Measurements from ENCODE around the gene PACSIN1.
A peak's percentile ranks its signal among the peaks of the same experiment; 100 is the strongest.
"Not testable (repeated sequence)": the region's sequence is repeated elsewhere in the genome, so short reads cannot be mapped to it uniquely, and the experiment has no call there.

The PACSIN1 gene

DNA sequence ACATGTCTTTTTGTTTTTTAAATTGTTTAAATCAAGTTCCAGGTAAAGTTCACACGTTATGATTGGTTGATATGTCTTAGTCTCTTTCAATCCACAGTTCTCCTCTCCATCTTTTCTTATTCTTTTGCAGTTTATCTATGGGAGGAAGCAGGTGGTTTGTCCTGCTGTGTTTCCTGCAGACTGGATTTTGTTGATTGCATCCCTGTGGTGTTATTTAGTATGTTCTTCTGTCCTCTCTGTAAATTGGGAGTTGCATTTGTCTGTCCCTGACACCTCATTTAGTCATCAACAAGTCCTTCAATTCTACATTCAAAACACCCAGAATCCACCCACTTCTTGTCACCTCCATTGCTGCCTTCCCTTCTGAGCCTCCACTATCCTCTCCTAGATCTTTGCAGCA, 8.1 kb downstream of the PACSIN1 start:
- H3K4me1 ChIP-seq (ENCODE audit: control insufficient read depth, insufficient read depth, low read length, poor library complexity, severe bottlenecking) = peaks cover 6% of the 10 kb centered on the region
- H3K27ac ChIP-seq (ENCODE audit: low read depth, low read length, severe bottlenecking) = no peak overlapping the region
- no peaks in the 10 kb centered on the region for H3K36me3 ChIP-seq (ENCODE audit: control insufficient read depth, insufficient read depth, low read length)
- WGBS, 2 experiments (ENCODE audit: insufficient coverage in 2 of 2) = no CpG with 5 or more reads among the region's 1 CpG
- no peaks in the 10 kb centered on the region for H3K9me3 ChIP-seq (ENCODE audit: control insufficient read depth, low read length)
- H3K4me3 ChIP-seq (ENCODE audit: extremely low read depth, insufficient read depth, low read length, poor library complexity, severe bottlenecking) = no peak overlapping the region

- 94 to 100% methylated on average over 1 to 2 of the region's 2 CpGs for WGBS, 2 experiments (ENCODE audit: insufficient coverage in 2 of 2)
- H3K27ac ChIP-seq (ENCODE audit: low read depth, low read length, severe bottlenecking) = no peak overlapping the region
- H3K4me1 ChIP-seq (ENCODE audit: control insufficient read depth, insufficient read depth, low read length, poor library complexity, severe bottlenecking) = peaks cover 6% of the 10 kb centered on the region
Measured at GRCh38 chr6:34474754-34475153, 8.9 kb downstream of the PACSIN1 start.

GRCh38 chr6:34475238-34475682, 9.4 kb downstream of the PACSIN1 start:
- 85% methylated on average over 4 to 5 of the region's 5 CpGs for WGBS, 2 experiments (ENCODE audit: insufficient coverage in 2 of 2)
- Histone ChIP-seq H3K36me3 (ENCODE audit: control insufficient read depth, insufficient read depth, low read length) (no peaks in the 10 kb centered on the region), H3K9me3 (ENCODE audit: control insufficient read depth, low read length) (no peaks in the 10 kb centered on the region), H3K4me1 (ENCODE audit: control insufficient read depth, insufficient read depth, low read length, poor library complexity, severe bottlenecking) (peaks cover 6% of the 10 kb centered on the region), H3K4me3 (ENCODE audit: extremely low read depth, insufficient read depth, low read length, poor library complexity, severe bottlenecking) (no peak overlapping the region), H3K27ac (ENCODE audit: low read depth, low read length, severe bottlenecking) (peak overlapping the region; percentile 3)

More at GRCh38 chr6:34474754-34475153, 8.9 kb downstream of the PACSIN1 start:
- H3K4me3 ChIP-seq (ENCODE audit: extremely low read depth, insufficient read depth, low read length, poor library complexity, severe bottlenecking) = no peak overlapping the region
- H3K36me3 ChIP-seq (ENCODE audit: control insufficient read depth, insufficient read depth, low read length) = no peaks in the 10 kb centered on the region
- no peaks in the 10 kb centered on the region for H3K9me3 ChIP-seq (ENCODE audit: control insufficient read depth, low read length)

GRCh38 chr6:34475767-34476328, 10.0 kb downstream of the PACSIN1 start:
- 52 to 100% methylated on average over 1 to 3 of the region's 7 CpGs for WGBS, 2 experiments (ENCODE audit: insufficient coverage in 2 of 2)
- Histone ChIP-seq H3K36me3 (ENCODE audit: control insufficient read depth, insufficient read depth, low read length) (no peaks in the 10 kb centered on the region), H3K9me3 (ENCODE audit: control insufficient read depth, low read length) (no peaks in the 10 kb centered on the region), H3K27ac (ENCODE audit: low read depth, low read length, severe bottlenecking) (peak overlapping the region; percentile 3), H3K4me3 (ENCODE audit: extremely low read depth, insufficient read depth, low read length, poor library complexity, severe bottlenecking) (no peak overlapping the region), H3K4me1 (ENCODE audit: control insufficient read depth, insufficient read depth, low read length, poor library complexity, severe bottlenecking) (peaks cover 6% of the 10 kb centered on the region)

- Histone ChIP-seq H3K4me1 (ENCODE audit: control insufficient read depth, insufficient read depth, low read length, poor library complexity, severe bottlenecking) (peaks cover 6% of the 10 kb centered on the region), H3K4me3 (ENCODE audit: extremely low read depth, insufficient read depth, low read length, poor library complexity, severe bottlenecking) (no peak overlapping the region), H3K9me3 (ENCODE audit: control insufficient read depth, low read length) (no peaks in the 10 kb centered on the region), H3K36me3 (ENCODE audit: control insufficient read depth, insufficient read depth, low read length) (no peaks in the 10 kb centered on the region), H3K27ac (ENCODE audit: low read depth, low read length, severe bottlenecking) (no peak overlapping the region)
- 73 to 85% methylated on average over 2 to 3 of the region's 5 CpGs for WGBS, 2 experiments (ENCODE audit: insufficient coverage in 2 of 2)
Measured at GRCh38 chr6:34476447-34476846, 10.6 kb downstream of the PACSIN1 start.

DNA sequence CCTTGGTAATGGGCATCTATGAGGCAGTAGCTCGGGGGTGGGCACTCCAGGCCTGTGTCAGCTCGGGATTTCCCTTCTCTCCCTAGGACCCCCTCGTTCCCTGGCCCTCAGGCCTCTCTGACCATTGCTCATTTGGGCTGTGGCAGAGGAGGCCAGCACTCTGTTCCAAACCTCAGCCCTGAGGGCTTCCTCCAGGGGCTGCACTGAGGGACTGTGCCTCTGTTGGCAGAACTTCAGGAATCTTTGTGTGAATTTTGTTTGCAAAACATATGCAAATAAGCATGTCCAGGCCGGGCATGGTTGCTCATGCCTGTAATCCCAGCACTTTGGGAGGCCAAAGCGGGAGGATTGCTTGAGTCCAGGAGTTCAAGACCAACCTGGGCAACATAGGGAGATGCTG, 11.0 kb downstream of the PACSIN1 start:
- Histone ChIP-seq H3K4me3 (ENCODE audit: extremely low read depth, insufficient read depth, low read length, poor library complexity, severe bottlenecking) (no peak overlapping the region), H3K27ac (ENCODE audit: low read depth, low read length, severe bottlenecking) (no peak overlapping the region), H3K9me3 (ENCODE audit: control insufficient read depth, low read length) (no peaks in the 10 kb centered on the region), H3K4me1 (ENCODE audit: control insufficient read depth, insufficient read depth, low read length, poor library complexity, severe bottlenecking) (peaks cover 6% of the 10 kb centered on the region), H3K36me3 (ENCODE audit: control insufficient read depth, insufficient read depth, low read length) (no peaks in the 10 kb centered on the region)
- 66 to 80% methylated on average over 3 to 5 of the region's 5 CpGs for WGBS, 2 experiments (ENCODE audit: insufficient coverage in 2 of 2)

DNA sequence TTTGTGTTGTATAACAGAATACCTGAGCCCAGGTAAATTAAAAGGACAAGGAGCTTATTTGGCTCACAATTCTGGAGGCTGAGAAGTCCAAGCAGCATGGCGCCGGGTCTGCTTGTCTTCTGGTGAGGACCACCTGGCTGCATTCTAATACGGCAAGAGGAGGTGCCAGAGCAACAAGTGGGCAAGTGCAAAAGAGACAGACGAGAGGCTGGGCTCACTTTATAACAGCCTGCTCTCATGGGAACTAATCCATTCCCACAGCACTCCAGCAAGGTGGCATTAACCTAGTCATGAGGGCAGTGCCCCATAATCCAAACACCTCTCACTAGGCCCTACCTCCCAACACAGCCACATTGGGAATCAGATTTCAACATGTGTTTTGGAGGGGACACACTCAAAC, 12.9 kb downstream of the PACSIN1 start:
- H3K4me3 ChIP-seq (ENCODE audit: extremely low read depth, insufficient read depth, low read length, poor library complexity, severe bottlenecking) = no peak overlapping the region

GRCh38 chr6:34483781-34484180, 17.9 kb downstream of the PACSIN1 start:
- H3K9me3 ChIP-seq (ENCODE audit: control insufficient read depth, low read length); H3K27ac ChIP-seq (ENCODE audit: low read depth, low read length, severe bottlenecking); H3K4me1 ChIP-seq (ENCODE audit: control insufficient read depth, insufficient read depth, low read length, poor library complexity, severe bottlenecking); H3K36me3 ChIP-seq (ENCODE audit: control insufficient read depth, insufficient read depth, low read length); H3K4me3 ChIP-seq (ENCODE audit: extremely low read depth, insufficient read depth, low read length, poor library complexity, severe bottlenecking): not testable (repeated sequence)
- 91 to 92% methylated on average over 4 of the region's 5 CpGs for WGBS, 2 experiments (ENCODE audit: insufficient coverage in 2 of 2)

More for the DNA sequence above, 12.9 kb downstream of the PACSIN1 start:
- WGBS, 2 experiments (ENCODE audit: insufficient coverage in 2 of 2) = 93 to 100% methylated on average over 1 to 4 of the region's 4 CpGs
- Histone ChIP-seq H3K9me3 (ENCODE audit: control insufficient read depth, low read length) (no peaks in the 10 kb centered on the region), H3K27ac (ENCODE audit: low read depth, low read length, severe bottlenecking) (no peak overlapping the region), H3K4me1 (ENCODE audit: control insufficient read depth, insufficient read depth, low read length, poor library complexity, severe bottlenecking) (peaks cover 6% of the 10 kb centered on the region), H3K36me3 (ENCODE audit: control insufficient read depth, insufficient read depth, low read length) (no peaks in the 10 kb centered on the region)

- Histone ChIP-seq H3K4me1 (ENCODE audit: control insufficient read depth, insufficient read depth, low read length, poor library complexity, severe bottlenecking) (no peaks in the 10 kb centered on the region), H3K4me3 (ENCODE audit: extremely low read depth, insufficient read depth, low read length, poor library complexity, severe bottlenecking) (no peak overlapping the region), H3K36me3 (ENCODE audit: control insufficient read depth, insufficient read depth, low read length) (no peaks in the 10 kb centered on the region), H3K9me3 (ENCODE audit: control insufficient read depth, low read length) (no peaks in the 10 kb centered on the region), H3K27ac (ENCODE audit: low read depth, low read length, severe bottlenecking) (no peak overlapping the region)
- WGBS, 2 experiments (ENCODE audit: insufficient coverage in 2 of 2) = 83 to 100% methylated on average over 1 of the region's 1 CpG
Measured at GRCh38 chr6:34484391-34484790, 18.5 kb downstream of the PACSIN1 start.

- WGBS, 2 experiments (ENCODE audit: insufficient coverage in 2 of 2) = 54 to 69% methylated on average over 5 to 6 of the region's 7 CpGs
- no peaks in the 10 kb centered on the region for H3K36me3 ChIP-seq (ENCODE audit: control insufficient read depth, insufficient read depth, low read length)
- no peak overlapping the region for H3K4me3 ChIP-seq (ENCODE audit: extremely low read depth, insufficient read depth, low read length, poor library complexity, severe bottlenecking)
- no peaks in the 10 kb centered on the region for H3K4me1 ChIP-seq (ENCODE audit: control insufficient read depth, insufficient read depth, low read length, poor library complexity, severe bottlenecking)
- H3K27ac ChIP-seq (ENCODE audit: low read depth, low read length, severe bottlenecking) = no peak overlapping the region
- no peaks in the 10 kb centered on the region for H3K9me3 ChIP-seq (ENCODE audit: control insufficient read depth, low read length)
Measured at GRCh38 chr6:34484899-34485298, 19.0 kb downstream of the PACSIN1 start.

GRCh38 chr6:34485321-34486060, 19.6 kb downstream of the PACSIN1 start:
- H3K4me1 ChIP-seq (ENCODE audit: control insufficient read depth, insufficient read depth, low read length, poor library complexity, severe bottlenecking) = no peaks in the 10 kb centered on the region
- H3K36me3 ChIP-seq (ENCODE audit: control insufficient read depth, insufficient read depth, low read length) = no peaks in the 10 kb centered on the region
- no peak overlapping the region for H3K4me3 ChIP-seq (ENCODE audit: extremely low read depth, insufficient read depth, low read length, poor library complexity, severe bottlenecking)
- H3K9me3 ChIP-seq (ENCODE audit: control insufficient read depth, low read length) = no peaks in the 10 kb centered on the region
- WGBS, 2 experiments (ENCODE audit: insufficient coverage in 2 of 2) = 88 to 91% methylated on average over 9 to 13 of the region's 14 CpGs
- no peak overlapping the region for H3K27ac ChIP-seq (ENCODE audit: low read depth, low read length, severe bottlenecking)

All from mesodermal cell (in vitro differentiated cells).